Activated naive CD8-positive, alpha-beta T cell treated with anti-CD3 and anti-CD28 coated beads, Interleukin-2, amount 50 U/mL, for 16 hours (primary cell): ENCODE results near the gene KRT15.
A peak's percentile ranks its signal among the peaks of the same experiment; 100 is the strongest.

Experiments
- DNase-seq: peaks from one replicate; pipeline ENCODE4 v3.0.0-alpha.2; 2020; ENCODE audit warnings: low read depth, low spot score

Gene KRT15

GRCh38 chr17:41505809-41506767 lies 12.6 kb downstream of the KRT15 start:
- DNase-seq = no peak

- DNase-seq = no peak
These were observed 13.5 kb downstream of the KRT15 start, which contains the start of gene KRT13 for GRCh38 chr17:41505007-41505808. Gene KRT13, minus strand, starts transcription at chr17:41505612. Its CDS starts 62 bp downstream, at chr17:41505550.

GRCh38 chr17:41504246-41504977 lies 14.3 kb downstream of the KRT15 start:
- DNase-seq = no peak

GRCh38 chr17:41503202-41503601 lies 15.5 kb downstream of the KRT15 start:
- no peak for DNase-seq

GRCh38 chr17:41500131-41500911 lies 18.4 kb downstream of the KRT15 start:
- no peak for DNase-seq

GRCh38 chr17:41499714-41500113 lies 19.0 kb downstream of the KRT15 start:
- no peak for DNase-seq

- DNase-seq = no peak
These were observed 20.4 kb downstream of the KRT15 start for GRCh38 chr17:41498276-41498675.

- peak; percentile 33 for DNase-seq
These were observed 21.7 kb downstream of the KRT15 start for GRCh38 chr17:41496803-41497484.

- no peak for DNase-seq
These were observed 24.2 kb downstream of the KRT15 start for GRCh38 chr17:41494524-41494923.

GRCh38 chr17:41492771-41493170 lies 25.9 kb downstream of the KRT15 start:
- DNase-seq = no peak

GRCh38 chr17:41492351-41492750 lies 26.3 kb downstream of the KRT15 start:
- DNase-seq = no peak

- no peak for DNase-seq
These were observed 27.2 kb downstream of the KRT15 start for GRCh38 chr17:41491476-41491875.

- DNase-seq = no peak
These were observed 28.4 kb downstream of the KRT15 start for GRCh38 chr17:41490000-41490990.

GRCh38 chr17:41489531-41489930 lies 29.2 kb downstream of the KRT15 start, which contains the start of gene KRT36:
Gene KRT36, minus strand, starts transcription at chr17:41489910. Its CDS starts 46 bp downstream, at chr17:41489864.
- DNase-seq = no peak

GRCh38 chr17:41486809-41487530 lies 31.7 kb downstream of the KRT15 start:
- no peak for DNase-seq

- DNase-seq = no peak
These were observed 32.4 kb downstream of the KRT15 start for GRCh38 chr17:41486316-41486715.

- no peak for DNase-seq
These were observed 33.5 kb downstream of the KRT15 start for GRCh38 chr17:41484920-41485904.
